Left lung (tissue), 14 donors: Measurements from ENCODE around the gene THAP8. TPM values are rescaled to one million over a fixed set of nuclear protein-coding genes. Genes with fewer than 3 reads are reported as not detected.

Experiments used
- ATAC-seq: fragments of 200-7000 bp; cut with Tn5 transposase; one replicate; pipeline ENCODE4 v1.9.1; 2020; ENCODE audit warnings: moderate library complexity
- DNase-seq, 4 donors: peaks; one replicate each; pipeline ENCODE4 v3.0.0-alpha.2; 2013 to 2020
- H3K27ac ChIP-seq, 2 donors: fragments of 200-600 bp; sonication (generic) in 1 of 2; one replicate each; pipeline versions ENCODE4 v1.5.0 to v1.8.0; 2020 to 2021
- H3K27me3 ChIP-seq, 2 donors: fragments of 200-600 bp; sonication (generic) in 1 of 2; one replicate each; pipeline versions ENCODE4 v1.5.0 to v1.8.0; 2020 to 2021
- H3K36me3 ChIP-seq, 2 donors: fragments of 200-600 bp; sonication (generic) in 1 of 2; one replicate each; pipeline versions ENCODE4 v1.5.0 to v1.8.0; 2020 to 2021
- H3K4me1 ChIP-seq, 2 donors: fragments of 200-600 bp; one replicate each; pipeline ENCODE4 v1.8.0; 2021
- H3K4me3 ChIP-seq, 2 donors: fragments of 200-600 bp; sonication (generic) in 1 of 2; one replicate each; pipeline versions ENCODE4 v1.5.0 to v1.8.0; 2020 to 2021; ENCODE audit warnings: mild to moderate bottlenecking in 1 of 2
- H3K9me3 ChIP-seq, 2 donors: fragments of 200-600 bp; sonication (generic) in 1 of 2; one replicate each; pipeline versions ENCODE4 v1.5.0 to v1.8.0; 2020 to 2021
- intact Hi-C, 2 donors: fragments of 100-400 bp; cut with DNase I; formaldehyde crosslinking; loops; one replicate each; pipeline versions ENCODE4 v1.11.2 to v1.14.2; 2022
- long read RNA-seq, 12 donors: library from polyadenylated mRNA in 2 of 12; unstranded in 2 of 12; transcript quantifications; one replicate each; pipeline ENCODE4 v2.0.0 and lab custom pipeline, GENCODE V29; 2019 to 2026
- polyA plus RNA-seq, 6 donors: library from polyadenylated mRNA; unstranded; fragments of 120-200 nt; gene quantifications; one replicate each; pipeline ENCODE4 v1.2.1, GENCODE V29; 2013; ENCODE audit not compliant: insufficient read length in 6 of 6
- total RNA-seq, 2 donors: library from RNA; stranded (reverse); fragmentation: NEBNext Ultra II Directional; extraction: Animal tissue kit (Norgen Biotek cat#: 25700); gene quantifications; one replicate each; pipeline ENCODE4 v1.2.1, GENCODE V29; 2021
- TF ChIP-seq, protein P1 (sequence below), 2 donors: fragments of 200-600 bp; sonication (generic) in 1 of 2; IDR thresholded peaks; one replicate each; pipeline versions ENCODE4 v1.5.0 to v1.8.0; 2021; ENCODE audit warnings: antibody characterized with exemption in 2 of 2
- donor health status: DM: no; HTN: yes; CAD: no.
- donor health status: DM: no; HTN: no; CAD: no.

THAP8 gene, protein sequence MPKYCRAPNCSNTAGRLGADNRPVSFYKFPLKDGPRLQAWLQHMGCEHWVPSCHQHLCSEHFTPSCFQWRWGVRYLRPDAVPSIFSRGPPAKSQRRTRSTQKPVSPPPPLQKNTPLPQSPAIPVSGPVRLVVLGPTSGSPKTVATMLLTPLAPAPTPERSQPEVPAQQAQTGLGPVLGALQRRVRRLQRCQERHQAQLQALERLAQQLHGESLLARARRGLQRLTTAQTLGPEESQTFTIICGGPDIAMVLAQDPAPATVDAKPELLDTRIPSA
- total RNA-seq (1 to 10 TPM; 7.1 to 7.2 TPM), polyA plus RNA-seq (1 to 10 TPM; 5.7 to 8.4 (median 6.9) TPM)
- long read RNA-seq, donor 1, transcript THAP8-201 (4 exons, 1,825 nt): major isoform, 9 of 265 reads
- long read RNA-seq, donor 1, partial matches to known transcripts: 106 of 265 reads
- long read RNA-seq, donor 1, other reads (novel, unspliced or antisense): 148 of 265 reads
- long read RNA-seq, donor 2, partial matches to known transcripts: 0 of 4 reads
- long read RNA-seq, donor 2, other reads (novel, unspliced or antisense): 0 of 4 reads
- long read RNA-seq, donor 3, partial matches to known transcripts: 0 of 4 reads
- long read RNA-seq, donor 3, other reads (novel, unspliced or antisense): 0 of 4 reads
- long read RNA-seq, donor 4, transcript THAP8-201 (4 exons, 1,825 nt): major isoform, 7 of 11 reads
- long read RNA-seq, donor 4, partial matches to known transcripts: 1 of 11 reads
- long read RNA-seq, donor 4, other reads (novel, unspliced or antisense): 1 of 11 reads
- long read RNA-seq, donor 5, partial matches to known transcripts: 0 of 1 reads
- long read RNA-seq, donor 5, other reads (novel, unspliced or antisense): 0 of 1 reads
- long read RNA-seq, donor 6, partial matches to known transcripts: 0 of 5 reads
- long read RNA-seq, donor 6, other reads (novel, unspliced or antisense): 0 of 5 reads
- long read RNA-seq, donor 7, partial matches to known transcripts: 0 of 2 reads
- long read RNA-seq, donor 7, other reads (novel, unspliced or antisense): 0 of 2 reads
- long read RNA-seq, donor 8, transcript THAP8-201 (4 exons, 1,825 nt): major isoform, 6 of 6 reads
- long read RNA-seq, donor 8, partial matches to known transcripts: 0 of 6 reads
- long read RNA-seq, donor 8, other reads (novel, unspliced or antisense): 0 of 6 reads
- long read RNA-seq, donor 9: 0 reads
- long read RNA-seq, donor 10, transcript THAP8-201 (4 exons, 1,825 nt): major isoform, 13 of 19 reads
- long read RNA-seq, donor 10, partial matches to known transcripts: 2 of 19 reads
- long read RNA-seq, donor 10, other reads (novel, unspliced or antisense): 3 of 19 reads
- long read RNA-seq, donor 11: 0 reads
- long read RNA-seq, donor 12, partial matches to known transcripts: 448 of 554 reads
- long read RNA-seq, donor 12, other reads (novel, unspliced or antisense): 103 of 554 reads

DNA sequence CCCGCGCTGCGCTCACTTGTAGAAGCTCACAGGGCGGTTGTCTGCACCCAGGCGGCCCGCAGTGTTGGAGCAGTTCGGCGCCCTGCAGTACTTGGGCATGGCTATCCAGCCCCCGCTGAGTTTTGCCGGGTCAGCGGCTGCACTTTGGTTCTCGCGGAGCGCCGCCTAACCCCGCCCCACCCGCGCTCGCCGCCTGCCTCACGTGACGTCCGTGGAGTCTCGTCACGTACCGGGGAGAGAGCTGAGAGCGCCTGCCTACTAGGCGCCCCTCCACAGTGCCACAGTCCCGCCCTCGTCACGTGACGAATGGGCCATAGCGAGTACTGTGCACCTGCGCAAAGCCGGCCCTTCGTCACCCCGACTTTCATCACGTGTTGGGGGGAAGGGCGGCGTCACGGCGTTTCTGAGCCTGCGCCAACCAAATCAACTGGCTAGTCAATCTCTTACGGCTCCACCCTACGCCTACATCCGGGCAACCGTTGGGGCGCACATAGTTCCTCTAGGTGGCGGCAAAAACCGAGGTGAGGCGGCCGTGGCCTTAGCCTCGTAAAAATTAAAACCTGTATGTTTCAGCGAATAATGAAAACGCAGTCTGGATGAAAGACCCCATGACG lies at the start of gene THAP8:
Gene THAP8 (minus strand): TSS at position 167 of the 614 bp plus-strand sequence. CDS start 68 bp downstream, at position 99.
- peak; percentile 100 for DNase-seq
- Histone ChIP-seq H3K9me3 (no peaks in the 10 kb centered on the region), H3K27me3 (no peaks in the 10 kb centered on the region), H3K36me3 (no peaks in the 10 kb centered on the region), H3K4me3 (peak within 1 kb of the TSS; percentile 66 to 75), H3K27ac (peak within 1 kb of the TSS; percentile 97), H3K4me1 (peaks cover 5 to 27% of the 10 kb centered on the region in 2 donors)
- TF ChIP-seq, protein P1, sequence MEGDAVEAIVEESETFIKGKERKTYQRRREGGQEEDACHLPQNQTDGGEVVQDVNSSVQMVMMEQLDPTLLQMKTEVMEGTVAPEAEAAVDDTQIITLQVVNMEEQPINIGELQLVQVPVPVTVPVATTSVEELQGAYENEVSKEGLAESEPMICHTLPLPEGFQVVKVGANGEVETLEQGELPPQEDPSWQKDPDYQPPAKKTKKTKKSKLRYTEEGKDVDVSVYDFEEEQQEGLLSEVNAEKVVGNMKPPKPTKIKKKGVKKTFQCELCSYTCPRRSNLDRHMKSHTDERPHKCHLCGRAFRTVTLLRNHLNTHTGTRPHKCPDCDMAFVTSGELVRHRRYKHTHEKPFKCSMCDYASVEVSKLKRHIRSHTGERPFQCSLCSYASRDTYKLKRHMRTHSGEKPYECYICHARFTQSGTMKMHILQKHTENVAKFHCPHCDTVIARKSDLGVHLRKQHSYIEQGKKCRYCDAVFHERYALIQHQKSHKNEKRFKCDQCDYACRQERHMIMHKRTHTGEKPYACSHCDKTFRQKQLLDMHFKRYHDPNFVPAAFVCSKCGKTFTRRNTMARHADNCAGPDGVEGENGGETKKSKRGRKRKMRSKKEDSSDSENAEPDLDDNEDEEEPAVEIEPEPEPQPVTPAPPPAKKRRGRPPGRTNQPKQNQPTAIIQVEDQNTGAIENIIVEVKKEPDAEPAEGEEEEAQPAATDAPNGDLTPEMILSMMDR (IDR thresholded peaks at IDR 0.05): peak; percentile 31 to 33
- intact Hi-C loops: no loop called here
- peak; percentile 93 for ATAC-seq

DNA sequence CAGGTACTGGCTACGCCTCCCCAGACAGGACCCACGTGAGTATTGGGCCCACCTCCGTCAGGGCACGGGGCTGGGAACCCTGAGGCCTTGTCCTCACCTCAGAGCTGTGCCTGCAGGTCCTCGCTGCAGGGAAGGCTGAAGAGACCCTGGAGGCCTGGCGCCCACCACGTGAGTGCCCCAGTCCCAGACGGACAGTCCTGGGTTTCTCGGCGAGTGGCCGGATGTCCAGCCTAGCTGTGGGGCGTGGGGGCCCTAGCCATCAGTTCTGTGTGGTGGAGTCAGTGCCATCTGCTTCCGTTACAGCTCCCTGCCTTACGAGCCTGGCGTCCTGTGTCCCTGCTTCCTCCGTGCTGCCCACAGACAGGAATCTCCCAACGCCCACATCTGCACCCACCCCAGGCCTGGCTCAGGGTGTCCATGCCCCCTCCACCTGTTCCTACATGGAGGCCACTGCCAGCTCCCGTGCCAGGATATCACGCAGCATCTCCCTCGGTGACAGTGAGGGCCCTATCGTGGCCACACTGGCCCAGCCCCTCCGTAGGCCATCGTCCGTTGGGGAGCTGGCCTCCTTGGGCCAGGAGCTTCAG lies 49.0 kb upstream of the THAP8 start:
- Histone ChIP-seq H3K9me3 (no peaks in the 10 kb centered on the region), H3K27ac (no peak overlapping the region), H3K4me3 (no peak overlapping the region), H3K36me3 (peaks cover 0 to 67% of the 10 kb centered on the region in 2 donors), H3K27me3 (no peaks in the 10 kb centered on the region), H3K4me1 (no peaks in the 10 kb centered on the region)
- intact Hi-C loops: no loop called here
- ATAC-seq (no peak), DNase-seq (no peak)
- TF ChIP-seq, protein P1 (IDR thresholded peaks at IDR 0.05): no peak

DNA sequence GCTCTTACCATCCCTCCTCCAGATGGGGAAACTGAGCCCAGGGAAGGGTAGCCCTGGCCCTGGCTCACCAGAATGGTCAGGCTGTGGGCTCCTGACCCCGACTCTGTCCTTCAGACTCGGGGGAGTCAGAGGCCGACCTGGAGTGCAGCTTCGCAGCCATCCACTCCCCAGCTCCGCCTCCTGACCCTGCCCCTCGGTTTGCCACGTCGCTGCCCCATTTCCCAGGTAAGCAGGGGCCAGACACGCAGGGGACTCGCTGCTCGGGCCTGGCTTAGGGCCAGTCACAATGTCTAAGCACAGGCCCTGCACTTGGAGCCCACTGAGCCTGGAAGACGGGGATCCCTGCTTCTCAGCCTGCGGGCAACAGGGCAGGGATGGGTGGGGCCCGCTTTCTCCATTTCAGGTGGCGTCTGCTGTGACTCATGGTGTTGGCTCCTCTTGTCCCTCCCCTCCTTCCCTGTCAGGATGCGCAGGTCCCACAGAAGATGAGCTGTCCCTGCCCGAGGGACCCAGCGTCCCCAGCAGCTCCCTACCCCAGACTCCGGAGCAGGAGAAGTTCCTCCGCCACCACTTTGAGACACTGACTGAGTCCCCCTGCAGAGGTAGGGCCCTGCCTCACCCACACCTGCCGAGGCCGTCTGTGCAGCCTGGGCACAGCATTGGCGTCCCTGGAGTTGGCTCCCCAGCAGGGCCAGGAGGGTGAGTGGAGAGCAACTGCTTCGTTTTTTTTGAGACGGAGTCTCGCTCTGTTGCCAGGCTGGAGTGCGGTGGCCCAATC lies 47.7 kb upstream of the THAP8 start:
- no peaks in the 10 kb centered on the region for H3K9me3 ChIP-seq
- DNase-seq (no peak), ATAC-seq (no peak)
- intact Hi-C loops: no loop called here
- H3K36me3 ChIP-seq: peaks cover 0 to 69% of the 10 kb centered on the region in 2 donors
- no peak overlapping the region for H3K27ac ChIP-seq
- H3K27me3 ChIP-seq: no peaks in the 10 kb centered on the region
- H3K4me1 ChIP-seq: no peaks in the 10 kb centered on the region
- TF ChIP-seq, protein P1 (IDR thresholded peaks at IDR 0.05): no peak
- H3K4me3 ChIP-seq: no peak overlapping the region

DNA sequence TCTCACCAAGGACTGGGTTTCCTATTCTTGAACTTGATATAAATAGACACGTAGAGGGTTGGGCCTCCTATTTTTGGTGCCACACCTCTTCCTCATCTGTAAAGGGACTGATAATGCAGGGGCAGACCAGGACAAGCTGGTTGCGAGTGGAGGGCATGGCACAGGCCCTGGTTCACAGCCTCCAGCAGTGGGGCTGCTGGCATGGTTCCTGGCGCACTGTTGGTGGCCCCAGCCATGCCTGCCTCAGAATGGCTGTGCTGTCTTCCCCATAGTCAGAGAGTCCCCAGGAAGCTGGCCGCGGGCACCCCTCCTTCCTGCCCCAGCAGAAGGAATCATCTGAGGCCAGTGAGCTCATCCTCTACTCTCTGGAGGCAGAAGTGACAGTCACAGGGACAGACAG lies 46.4 kb upstream of the THAP8 start:
- H3K4me1 ChIP-seq: no peaks in the 10 kb centered on the region
- intact Hi-C loops: no loop called here
- peaks cover 0 to 62% of the 10 kb centered on the region in 2 donors for H3K36me3 ChIP-seq
- ATAC-seq: no peak
- DNase-seq: no peak
- TF ChIP-seq, protein P1 (IDR thresholded peaks at IDR 0.05): no peak
- H3K27me3 ChIP-seq: no peaks in the 10 kb centered on the region
- H3K27ac ChIP-seq: no peak overlapping the region
- no peaks in the 10 kb centered on the region for H3K9me3 ChIP-seq
- no peak overlapping the region for H3K4me3 ChIP-seq
